Spleen (tissue), 11 donors: ENCODE data around the gene NKAIN2. TPM values are rescaled to one million over a fixed set of nuclear protein-coding genes. Genes with fewer than 3 reads are reported as not detected.

ENCODE experiments used
- DNase-seq: peaks from one replicate; pipeline ENCODE4 v3.0.0-alpha.2; 2020
- H3K27ac ChIP-seq, 8 donors: fragments of 200-600 bp; sonication (generic) in 7 of 8; 1 replicate in 4 of 8; 2 replicates in 4 of 8; pipeline versions ENCODE4 v1.5.0 to v1.8.0; 2016 to 2021; ENCODE audit warnings: inconsistent platforms in 4 of 8, mild to moderate bottlenecking in 4 of 8, moderate library complexity in 1 of 8
- H3K27me3 ChIP-seq, 7 donors: fragments of 200-600 bp; sonication (generic) in 6 of 7; replicated peaks in 1 of 7; 1 replicate in 4 of 7; 2 replicates in 3 of 7; pipeline versions ENCODE4 v1.5.0 to v1.8.0; 2016 to 2021; ENCODE audit warnings: inconsistent platforms in 3 of 7, mild to moderate bottlenecking in 1 of 7
- H3K36me3 ChIP-seq, 6 donors: fragments of 200-600 bp; sonication (generic) in 5 of 6; 1 replicate in 4 of 6; 2 replicates in 2 of 6; pipeline versions ENCODE4 v1.5.0 to v1.8.0; 2016 to 2021; ENCODE audit warnings: inconsistent platforms in 2 of 6
- H3K4me1 ChIP-seq, 6 donors: fragments of 200-600 bp; sonication (generic) in 5 of 6; 1 replicate in 3 of 6; 2 replicates in 3 of 6; pipeline versions ENCODE4 v1.5.0 to v1.8.0; 2016 to 2021; ENCODE audit warnings: inconsistent platforms in 3 of 6
- H3K4me3 ChIP-seq, 8 donors: fragments of 200-600 bp; sonication (generic) in 7 of 8; 1 replicate in 4 of 8; 2 replicates in 4 of 8; pipeline versions ENCODE4 v1.5.0 to v1.8.0; 2016 to 2021; ENCODE audit warnings: inconsistent platforms in 4 of 8, mild to moderate bottlenecking in 4 of 8, moderate library complexity in 2 of 8
- H3K9me3 ChIP-seq, 8 donors: fragments of 200-600 bp; sonication (generic) in 7 of 8; 1 replicate in 4 of 8; 2 replicates in 4 of 8; pipeline versions ENCODE4 v1.5.0 to v1.8.0; 2016 to 2021; ENCODE audit warnings: inconsistent platforms in 4 of 8
- POLR2A ChIP-seq, 3 donors: fragments of 450-650 bp; IDR thresholded peaks; one replicate each; pipeline ENCODE4 v1.5.1; 2017; ENCODE audit warnings: antibody characterized with exemption in 3 of 3, mild to moderate bottlenecking in 1 of 3
- POLR2AphosphoS5 ChIP-seq, 3 donors: sonication (generic); formaldehyde crosslinking; IDR thresholded peaks; one replicate each; pipeline ENCODE4 v1.5.1; 2017; ENCODE audit warnings: antibody characterized with exemption in 3 of 3
- WGBS, 5 donors: extraction: QIAGEN DNeasy Blood & Tissue Kit in 3 of 5; methylation state at CpG; one replicate each; pipeline versions ENCODE4 v1.1.5 to v1.1.7; 2013 to 2018; 5-methylcytosine and 5-hydroxymethylcytosine counted together
- intact Hi-C: fragments of 100-400 bp; cut with DNase I; formaldehyde crosslinking; loops from one replicate; pipeline ENCODE4 v1.15.0; 2023; ENCODE audit warnings: low total_unique reads
- polyA plus RNA-seq, 3 donors: library from polyadenylated mRNA; stranded (reverse); fragments of 200-250 nt; gene quantifications; one replicate each; pipeline ENCODE4 v1.2.1, GENCODE V29; 2013
- total RNA-seq, 7 donors: library from RNA; depleted of rRNA in 3 of 7; stranded (reverse); fragments of >200 nt in 3 of 7; fragmentation: NEBNext Ultra II Directional in 4 of 7; extraction: Animal tissue kit (Norgen Biotek cat#: 25700) in 4 of 7; gene quantifications; one replicate each; pipeline versions ENCODE4 v1.1.0 to v1.2.1, GENCODE V29; 2016 to 2021
- TF ChIP-seq, protein P1 (sequence below), 11 experiments: fragments of 200-600 bp in 7 of 11; fragments of 450-650 bp in 4 of 11; sonication (generic) in 4 of 11; IDR thresholded peaks in 8 of 11; conservative IDR thresholded peaks in 3 of 11; 1 replicate in 7 of 11; 2 replicates in 4 of 11; pipeline versions ENCODE4 v1.4.0 to v1.8.0; 2016 to 2021; ENCODE audit warnings: antibody characterized with exemption in 11 of 11, inconsistent platforms in 4 of 11, mild to moderate bottlenecking in 1 of 11
- donor health status: healthy with polysubstance abuse.
- donor health status: DM: no; HTN: no; CAD: no; lungs with moderate emphysema.
- donor health status: DM: no; HTN: no; CAD: no.
- donor health status: Bipolar disorder and iron deficiency.
- donor health status: healthy.
- donor health status: DM: no; HTN: no; CAD: no.
- donor health status: DM: yes; HTN: yes; CAD: no.

NKAIN2 gene
- total and polyA plus RNA-seq, 10 donors, result 0.13 to 0.51 (median 0.18) TPM; not detected in 4

DNA sequence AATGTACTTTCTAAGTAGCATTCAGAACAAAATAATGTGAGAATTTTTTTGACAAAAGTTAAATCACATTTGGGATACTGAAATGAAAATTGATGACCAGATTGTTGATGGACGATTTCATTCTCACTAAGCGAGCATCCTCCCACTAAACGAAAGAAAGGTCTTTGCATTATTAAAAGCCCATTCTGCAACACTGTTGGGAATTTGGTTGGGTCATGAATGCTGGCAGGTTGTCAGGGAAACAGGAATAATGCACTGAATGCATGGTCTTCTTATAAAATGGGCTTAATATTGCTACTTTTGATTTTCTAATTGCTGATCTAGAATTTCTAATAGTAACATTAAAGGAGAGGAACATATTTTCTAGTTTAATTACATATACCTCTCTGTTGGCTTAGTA is 229.8 kb downstream of the NKAIN2 start:
- Histone ChIP-seq H3K4me3 (no peak overlapping the region), H3K9me3 (no peaks in the 10 kb centered on the region), H3K36me3 (no peaks in the 10 kb centered on the region), H3K4me1 (no peaks in the 10 kb centered on the region), H3K27me3 (no peaks in the 10 kb centered on the region), H3K27ac (no peak overlapping the region)
- WGBS, 5 donors, result 73 to 93% (median 87%) methylated on average over 3 of the region's 3 CpGs
- TF ChIP-seq POLR2AphosphoS5 (IDR thresholded peaks at IDR 0.05) (no peak), POLR2A (IDR thresholded peaks at IDR 0.05) (no peak)
- TF ChIP-seq, protein P1, sequence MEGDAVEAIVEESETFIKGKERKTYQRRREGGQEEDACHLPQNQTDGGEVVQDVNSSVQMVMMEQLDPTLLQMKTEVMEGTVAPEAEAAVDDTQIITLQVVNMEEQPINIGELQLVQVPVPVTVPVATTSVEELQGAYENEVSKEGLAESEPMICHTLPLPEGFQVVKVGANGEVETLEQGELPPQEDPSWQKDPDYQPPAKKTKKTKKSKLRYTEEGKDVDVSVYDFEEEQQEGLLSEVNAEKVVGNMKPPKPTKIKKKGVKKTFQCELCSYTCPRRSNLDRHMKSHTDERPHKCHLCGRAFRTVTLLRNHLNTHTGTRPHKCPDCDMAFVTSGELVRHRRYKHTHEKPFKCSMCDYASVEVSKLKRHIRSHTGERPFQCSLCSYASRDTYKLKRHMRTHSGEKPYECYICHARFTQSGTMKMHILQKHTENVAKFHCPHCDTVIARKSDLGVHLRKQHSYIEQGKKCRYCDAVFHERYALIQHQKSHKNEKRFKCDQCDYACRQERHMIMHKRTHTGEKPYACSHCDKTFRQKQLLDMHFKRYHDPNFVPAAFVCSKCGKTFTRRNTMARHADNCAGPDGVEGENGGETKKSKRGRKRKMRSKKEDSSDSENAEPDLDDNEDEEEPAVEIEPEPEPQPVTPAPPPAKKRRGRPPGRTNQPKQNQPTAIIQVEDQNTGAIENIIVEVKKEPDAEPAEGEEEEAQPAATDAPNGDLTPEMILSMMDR (IDR thresholded peaks at IDR 0.05 in 8 of 11, conservative IDR thresholded peaks at IDR 0.05 in 3 of 11), result no peak
- intact Hi-C loops, result no loop called here
- DNase-seq, result no peak

DNA sequence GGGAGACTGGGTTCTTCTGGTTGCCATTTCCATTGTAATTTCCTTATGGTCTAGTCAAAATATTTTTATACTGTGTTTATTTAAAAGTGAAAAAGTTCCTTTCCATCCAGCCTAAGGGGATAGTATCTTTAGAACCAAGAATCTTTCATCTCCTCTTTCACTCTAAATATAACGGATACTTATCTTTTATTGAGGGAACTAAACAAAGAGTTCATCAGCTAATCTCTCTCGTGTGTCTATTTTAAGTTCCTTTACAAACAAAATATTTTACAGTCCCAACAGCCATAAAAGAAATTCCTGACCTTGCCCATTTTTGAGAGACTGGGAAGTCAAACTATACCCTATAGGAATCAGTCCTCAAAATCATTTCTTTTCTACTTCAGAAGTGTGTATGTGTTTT is 232.7 kb downstream of the NKAIN2 start:
- no peaks in the 10 kb centered on the region for H3K36me3 ChIP-seq
- 57 to 83% (median 70%) methylated on average over 2 of the region's 2 CpGs for WGBS, 5 donors

DNA sequence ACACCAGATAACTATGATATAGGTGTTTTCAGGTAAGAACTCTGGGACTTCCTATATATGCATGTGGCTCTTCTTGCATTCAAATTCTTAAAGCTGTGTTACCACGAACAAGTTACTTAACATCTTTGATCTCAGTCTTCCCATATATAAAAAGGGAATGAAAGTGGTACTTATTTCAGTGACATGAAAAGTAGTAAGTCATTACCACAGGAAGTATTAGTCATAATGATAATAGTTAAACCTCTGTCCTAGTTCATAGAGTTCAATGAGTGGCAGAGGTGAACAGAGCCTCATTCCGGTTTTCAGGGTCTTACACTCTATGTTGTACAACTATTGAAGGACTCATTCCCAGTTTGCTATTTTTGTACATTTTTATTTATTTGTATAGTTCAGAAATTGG is 237.0 kb downstream of the NKAIN2 start:
- intact Hi-C loops, result no loop called here
- TF ChIP-seq, protein P1 (IDR thresholded peaks at IDR 0.05 in 8 of 11, conservative IDR thresholded peaks at IDR 0.05 in 3 of 11), result no peak
- TF ChIP-seq POLR2AphosphoS5 (IDR thresholded peaks at IDR 0.05) (no peak), POLR2A (IDR thresholded peaks at IDR 0.05) (no peak)
- 40 to 58% (median 43%) methylated on average over 2 of the region's 2 CpGs for WGBS, 5 donors

More for the DNA sequence above, 232.7 kb downstream of the NKAIN2 start:
- intact Hi-C loops, result no loop called here
- no peak for TF ChIP-seq POLR2A (IDR thresholded peaks at IDR 0.05)
- no peak for TF ChIP-seq POLR2AphosphoS5 (IDR thresholded peaks at IDR 0.05)
- TF ChIP-seq, protein P1 (IDR thresholded peaks at IDR 0.05 in 8 of 11, conservative IDR thresholded peaks at IDR 0.05 in 3 of 11), result no peak
- no peaks in the 10 kb centered on the region for H3K9me3 ChIP-seq
- no peaks in the 10 kb centered on the region for H3K4me1 ChIP-seq
- H3K27me3 ChIP-seq, result no peaks in the 10 kb centered on the region
- H3K4me3 ChIP-seq, result no peak overlapping the region
- no peak for DNase-seq
- H3K27ac ChIP-seq, result no peak overlapping the region

DNA sequence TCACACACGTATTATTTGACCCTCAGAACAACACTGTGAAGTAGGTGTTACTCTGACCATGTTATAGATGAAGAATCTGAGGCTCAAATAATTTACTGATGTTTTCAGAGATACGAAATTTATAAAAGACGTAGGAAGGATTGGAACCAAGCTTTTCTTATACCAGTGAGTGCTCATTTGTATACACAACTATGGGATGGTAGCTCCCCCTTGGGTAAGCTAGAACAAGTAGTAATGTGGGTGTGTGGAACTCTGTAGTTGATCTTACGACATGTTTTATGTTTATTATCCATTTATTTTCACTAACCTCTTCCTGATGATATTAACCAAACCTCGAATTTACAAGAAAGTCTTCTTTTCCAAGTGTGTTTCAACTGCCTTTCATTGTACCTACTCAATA is 248.5 kb downstream of the NKAIN2 start:
- no peak for DNase-seq
- Histone ChIP-seq H3K36me3 (no peaks in the 10 kb centered on the region), H3K4me3 (no peak overlapping the region), H3K27me3 (no peaks in the 10 kb centered on the region), H3K27ac (no peak overlapping the region), H3K4me1 (no peaks in the 10 kb centered on the region), H3K9me3 (no peaks in the 10 kb centered on the region)
- TF ChIP-seq POLR2AphosphoS5 (IDR thresholded peaks at IDR 0.05) (no peak), POLR2A (IDR thresholded peaks at IDR 0.05) (no peak)
- TF ChIP-seq, protein P1 (IDR thresholded peaks at IDR 0.05 in 8 of 11, conservative IDR thresholded peaks at IDR 0.05 in 3 of 11), result no peak
- 73 to 90% (median 78%) methylated on average over 5 of the region's 5 CpGs for WGBS, 5 donors
- intact Hi-C loops, result no loop called here

More for the DNA sequence above, 237.0 kb downstream of the NKAIN2 start:
- no peaks in the 10 kb centered on the region for H3K36me3 ChIP-seq
- no peak overlapping the region for H3K4me3 ChIP-seq
- no peaks in the 10 kb centered on the region for H3K4me1 ChIP-seq
- no peaks in the 10 kb centered on the region for H3K9me3 ChIP-seq
- DNase-seq, result no peak
- no peaks in the 10 kb centered on the region for H3K27me3 ChIP-seq
- no peak overlapping the region for H3K27ac ChIP-seq
